ENCODE measurements around the gene CGNL1. TPM values are rescaled to one million over a fixed set of nuclear protein-coding genes. Genes with fewer than 3 reads are reported as not detected.

Gene CGNL1
- total RNA-seq, 1 donor from 2014 or later, result 3.5 TPM

DNA sequence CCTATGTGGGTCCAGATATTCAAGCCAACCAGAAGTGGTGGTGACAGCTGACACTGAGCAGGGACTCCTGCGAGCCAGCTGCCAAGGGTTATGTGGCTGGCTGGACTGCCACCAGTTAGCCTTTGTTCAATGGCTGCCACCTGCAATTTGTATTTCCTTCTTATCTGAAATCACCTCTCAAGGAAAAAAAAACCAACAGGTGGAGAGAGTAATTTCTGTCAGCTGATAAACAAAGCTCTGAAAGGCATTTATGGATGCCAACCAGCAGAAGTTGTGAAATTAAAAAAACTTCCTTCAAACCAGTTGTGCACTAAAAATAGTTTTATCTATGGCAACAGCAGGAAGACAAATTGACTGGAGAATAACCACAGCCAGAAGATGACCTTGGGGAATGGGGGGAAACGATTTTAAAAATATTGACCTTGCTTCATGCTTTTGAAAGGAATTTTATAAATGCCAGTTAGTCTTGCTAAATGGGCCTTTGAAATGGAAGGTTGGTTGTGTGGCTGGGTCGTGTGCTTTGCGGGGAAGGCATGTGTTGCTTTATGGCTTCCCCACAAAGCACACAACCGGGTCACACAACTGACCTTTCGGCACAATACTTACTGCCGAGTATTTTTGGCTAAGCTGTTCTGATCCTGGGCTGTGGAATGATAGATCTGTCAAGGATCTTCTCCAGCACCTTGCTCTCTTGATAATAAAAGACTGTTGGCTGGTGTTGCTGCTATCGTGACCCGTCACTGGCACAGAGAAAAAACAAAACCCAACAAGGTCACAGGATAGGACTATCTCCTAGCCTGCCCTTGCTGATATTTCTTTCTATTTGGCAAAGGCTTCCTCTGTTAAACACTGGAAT is 218.9 kb downstream of the CGNL1 start:
- no peaks in the 10 kb centered on the region for H3K9me3 ChIP-seq
- TF ChIP-seq, protein P1, sequence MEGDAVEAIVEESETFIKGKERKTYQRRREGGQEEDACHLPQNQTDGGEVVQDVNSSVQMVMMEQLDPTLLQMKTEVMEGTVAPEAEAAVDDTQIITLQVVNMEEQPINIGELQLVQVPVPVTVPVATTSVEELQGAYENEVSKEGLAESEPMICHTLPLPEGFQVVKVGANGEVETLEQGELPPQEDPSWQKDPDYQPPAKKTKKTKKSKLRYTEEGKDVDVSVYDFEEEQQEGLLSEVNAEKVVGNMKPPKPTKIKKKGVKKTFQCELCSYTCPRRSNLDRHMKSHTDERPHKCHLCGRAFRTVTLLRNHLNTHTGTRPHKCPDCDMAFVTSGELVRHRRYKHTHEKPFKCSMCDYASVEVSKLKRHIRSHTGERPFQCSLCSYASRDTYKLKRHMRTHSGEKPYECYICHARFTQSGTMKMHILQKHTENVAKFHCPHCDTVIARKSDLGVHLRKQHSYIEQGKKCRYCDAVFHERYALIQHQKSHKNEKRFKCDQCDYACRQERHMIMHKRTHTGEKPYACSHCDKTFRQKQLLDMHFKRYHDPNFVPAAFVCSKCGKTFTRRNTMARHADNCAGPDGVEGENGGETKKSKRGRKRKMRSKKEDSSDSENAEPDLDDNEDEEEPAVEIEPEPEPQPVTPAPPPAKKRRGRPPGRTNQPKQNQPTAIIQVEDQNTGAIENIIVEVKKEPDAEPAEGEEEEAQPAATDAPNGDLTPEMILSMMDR (IDR thresholded peaks at IDR 0.05), result no peak
- H3K27me3 ChIP-seq, result no peaks in the 10 kb centered on the region
- intact Hi-C loops (cut with DNase I), result no loop called here
- H3K4me1 ChIP-seq, result peaks cover 0 to 3% of the 10 kb centered on the region in 2 donors
- H3K36me3 ChIP-seq, result no peaks in the 10 kb centered on the region
- no peak overlapping the region for H3K4me3 ChIP-seq
- no peak overlapping the region for H3K27ac ChIP-seq
- DNase-seq (ENCODE audit: low spot score in 2 of 2), result no peak

GRCh38 chr15:57596301-57596855 is 220.1 kb downstream of the CGNL1 start:
- H3K27ac ChIP-seq, result no peak overlapping the region
- H3K9me3 ChIP-seq, result no peaks in the 10 kb centered on the region
- H3K36me3 ChIP-seq, result no peaks in the 10 kb centered on the region
- intact Hi-C loops (cut with DNase I), result no loop called here
- peaks cover 0 to 2% of the 10 kb centered on the region in 2 donors for H3K4me1 ChIP-seq
- TF ChIP-seq, protein P1 (IDR thresholded peaks at IDR 0.05), result no peak
- no peak overlapping the region for H3K4me3 ChIP-seq
- H3K27me3 ChIP-seq, result no peaks in the 10 kb centered on the region
- DNase-seq (ENCODE audit: low spot score in 2 of 2), result no peak

GRCh38 chr15:57596978-57597377 is 220.7 kb downstream of the CGNL1 start:
- Histone ChIP-seq H3K36me3 (no peaks in the 10 kb centered on the region), H3K27ac (no peak overlapping the region), H3K9me3 (no peaks in the 10 kb centered on the region), H3K27me3 (no peaks in the 10 kb centered on the region), H3K4me3 (no peak overlapping the region), H3K4me1 (no peaks in the 10 kb centered on the region)
- no peak for DNase-seq (ENCODE audit: low spot score in 2 of 2)
- TF ChIP-seq, protein P1 (IDR thresholded peaks at IDR 0.05), result no peak
- intact Hi-C loops (cut with DNase I), result no loop called here

GRCh38 chr15:57597431-57597830 is 221.1 kb downstream of the CGNL1 start:
- no peaks in the 10 kb centered on the region for H3K9me3 ChIP-seq
- DNase-seq (ENCODE audit: low spot score in 2 of 2), result no peak
- no peak overlapping the region for H3K4me3 ChIP-seq
- H3K27me3 ChIP-seq, result no peaks in the 10 kb centered on the region
- no peak overlapping the region for H3K27ac ChIP-seq
- TF ChIP-seq, protein P1 (IDR thresholded peaks at IDR 0.05), result no peak
- no peaks in the 10 kb centered on the region for H3K36me3 ChIP-seq
- H3K4me1 ChIP-seq, result no peaks in the 10 kb centered on the region
- intact Hi-C loops (cut with DNase I), result no loop called here

DNA sequence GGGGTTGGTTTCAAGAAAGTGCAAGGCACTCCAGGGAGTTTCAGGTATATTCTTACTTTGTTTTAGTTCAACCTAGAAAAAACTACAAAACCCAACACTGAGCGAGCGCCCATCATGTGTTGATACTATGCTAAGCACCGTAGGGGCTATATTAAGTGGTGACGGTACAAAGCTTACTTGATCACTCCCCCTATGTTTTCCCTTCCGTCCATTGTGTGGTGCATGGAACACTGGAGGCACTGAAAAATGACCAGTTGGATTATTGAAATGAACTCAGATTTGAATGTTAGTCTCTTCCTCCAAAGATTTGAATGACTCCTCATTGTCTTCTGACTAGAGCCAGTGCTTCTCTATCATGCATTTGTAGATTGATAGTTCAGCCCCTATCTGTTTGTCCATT is 222.0 kb downstream of the CGNL1 start:
- Histone ChIP-seq H3K27ac (no peak overlapping the region), H3K9me3 (no peaks in the 10 kb centered on the region), H3K4me1 (no peaks in the 10 kb centered on the region), H3K27me3 (no peaks in the 10 kb centered on the region), H3K36me3 (no peaks in the 10 kb centered on the region), H3K4me3 (no peak overlapping the region)
- intact Hi-C loops (cut with DNase I), result no loop called here
- no peak for DNase-seq (ENCODE audit: low spot score in 2 of 2)
- TF ChIP-seq, protein P1 (IDR thresholded peaks at IDR 0.05), result no peak
